NCI-H1694 treated with DMSO at 0.1 percent for 48 hours (cell line): ENCODE data around the gene RGS21.
"Not testable (repeated sequence)": the region's sequence is repeated elsewhere in the genome, so short reads cannot be mapped to it uniquely, and the experiment has no call there.

Experiments
- DNase-seq: peaks from one replicate; lab custom pipeline; 2025; lab: John Stamatoyannopoulos, UW

RGS21 gene, protein sequence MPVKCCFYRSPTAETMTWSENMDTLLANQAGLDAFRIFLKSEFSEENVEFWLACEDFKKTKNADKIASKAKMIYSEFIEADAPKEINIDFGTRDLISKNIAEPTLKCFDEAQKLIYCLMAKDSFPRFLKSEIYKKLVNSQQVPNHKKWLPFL

GRCh38 chr1:192316942-192317450 lies at the start of gene RGS21:
TSS of gene RGS21 (plus strand) at chr1:192316992. CDS start at chr1:192343037, 26,045 bp downstream.
- DNase-seq, result no peak

DNA sequence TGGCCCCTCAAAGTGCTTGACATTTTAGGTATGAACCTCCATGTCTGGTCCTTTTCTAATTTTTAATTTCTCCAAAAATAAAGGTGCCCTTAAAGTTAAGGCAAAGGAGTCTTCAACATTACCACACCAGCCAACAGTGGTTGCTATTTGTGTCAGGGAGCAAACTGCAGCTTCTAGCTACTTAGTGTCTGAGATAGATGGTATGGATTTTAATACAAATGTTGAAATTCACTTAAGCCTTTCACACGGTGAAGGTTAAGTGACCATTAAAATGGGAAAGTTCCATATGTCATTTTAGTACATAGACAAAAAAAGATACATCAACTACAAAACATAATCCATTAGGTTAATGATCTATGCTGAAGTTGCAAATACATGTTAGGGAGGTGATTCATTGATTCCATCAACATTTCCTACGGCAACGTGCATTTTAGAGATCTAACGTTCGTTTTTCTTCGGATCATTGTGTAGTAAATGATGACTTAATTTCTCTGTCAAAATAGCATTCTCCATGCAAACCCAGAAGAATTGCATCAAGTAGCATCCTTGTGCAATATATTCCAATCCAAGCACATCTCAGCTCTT lies 48.2 kb upstream of the RGS21 start:
- no peak for DNase-seq

DNA sequence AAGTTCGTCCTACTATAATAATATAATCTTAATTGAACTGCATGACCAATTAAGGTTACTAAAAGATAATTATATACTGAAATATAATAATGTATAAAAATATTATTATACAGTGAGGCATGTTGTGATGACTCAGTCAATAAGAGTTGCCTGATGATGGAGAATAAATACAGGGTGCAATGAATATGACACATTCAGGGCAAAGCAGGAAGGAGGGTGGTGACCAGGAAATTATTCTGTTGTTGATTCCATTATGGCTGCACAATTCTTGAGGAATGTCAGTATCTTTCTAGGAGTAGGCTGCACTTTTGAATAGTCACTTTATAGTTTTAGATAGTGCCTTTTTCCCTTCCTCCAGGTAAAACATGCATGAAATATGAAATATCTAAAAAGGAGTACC lies 46.4 kb upstream of the RGS21 start:
- no peak for DNase-seq

- no peak for DNase-seq
Measured at GRCh38 chr1:192272732-192273131, 44.1 kb upstream of the RGS21 start.

GRCh38 chr1:192274588-192274987 lies 42.2 kb upstream of the RGS21 start:
- no peak for DNase-seq

- DNase-seq, result no peak
Measured at GRCh38 chr1:192277635-192278034, 39.2 kb upstream of the RGS21 start.

- no peak for DNase-seq
Measured at GRCh38 chr1:192284927-192285326, 31.9 kb upstream of the RGS21 start.

GRCh38 chr1:192303029-192303428 lies 13.8 kb upstream of the RGS21 start:
- no peak for DNase-seq

GRCh38 chr1:192308314-192308713 lies 8.5 kb upstream of the RGS21 start:
- not testable (repeated sequence) for DNase-seq

GRCh38 chr1:192311281-192311680 lies 5.5 kb upstream of the RGS21 start:
- peak; percentile 14 for DNase-seq

- no peak for DNase-seq
Measured at GRCh38 chr1:192327997-192328396, 11.2 kb downstream of the RGS21 start.

- DNase-seq, result no peak
Measured at GRCh38 chr1:192342842-192343241, 26.1 kb downstream of the RGS21 start.

DNA sequence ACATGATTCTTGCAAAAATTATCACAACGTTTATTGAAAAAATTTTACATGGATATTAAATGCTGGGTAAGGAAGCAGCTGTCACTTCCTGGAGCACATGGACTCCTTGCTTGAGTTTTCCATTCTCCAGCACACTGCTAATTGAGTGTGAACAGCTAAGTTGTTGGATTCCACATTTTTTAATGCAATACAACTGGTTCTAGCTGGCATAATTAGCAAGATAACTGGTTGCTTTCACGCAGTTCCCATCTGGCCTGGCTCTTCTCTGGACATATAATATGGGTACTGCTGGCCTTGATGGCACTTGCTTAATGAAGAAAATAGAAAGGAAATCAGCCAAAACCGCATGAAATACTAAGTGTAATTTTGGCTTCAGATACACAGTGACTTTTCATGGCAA lies 26.6 kb downstream of the RGS21 start:
- no peak for DNase-seq

GRCh38 chr1:192349314-192349713 lies 32.5 kb downstream of the RGS21 start:
- no peak for DNase-seq

DNA sequence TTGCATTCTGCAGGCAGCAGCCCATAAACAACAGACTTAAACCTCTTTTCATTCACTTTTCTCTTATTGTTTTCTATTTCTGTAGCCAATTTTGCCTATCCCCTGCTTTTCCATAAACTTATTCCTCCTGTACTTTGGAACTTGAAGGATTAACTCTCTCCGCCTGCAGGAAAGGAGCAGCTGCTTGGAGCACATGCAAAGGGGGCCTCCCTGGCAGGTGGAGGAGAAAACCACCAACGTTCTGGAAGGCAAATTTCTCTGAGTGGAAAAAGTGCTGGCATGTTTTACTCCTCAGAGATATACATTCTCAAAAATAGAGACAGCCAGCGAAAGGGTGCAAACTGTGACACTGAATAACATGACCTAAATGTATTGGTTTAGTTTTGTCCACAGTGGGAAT lies 33.6 kb downstream of the RGS21 start:
- DNase-seq, result no peak

DNA sequence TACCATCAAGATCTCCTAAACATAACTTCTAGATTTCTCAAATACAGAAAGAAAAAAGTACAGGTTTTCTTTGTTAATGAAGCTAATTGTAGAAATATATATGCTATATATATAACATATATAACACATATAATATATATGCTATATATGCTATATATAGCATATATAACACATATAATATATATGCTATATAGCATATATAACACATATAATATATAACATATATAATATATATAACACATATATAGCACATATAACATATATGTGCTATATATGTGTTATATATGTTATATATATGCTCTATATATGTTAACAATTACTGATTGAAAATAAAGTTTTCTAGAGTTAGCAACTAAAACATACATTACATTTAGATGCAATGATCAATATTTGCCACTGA lies 34.8 kb downstream of the RGS21 start:
- DNase-seq, result no peak

- no peak for DNase-seq
Measured at GRCh38 chr1:192357924-192358323, 41.1 kb downstream of the RGS21 start.

- DNase-seq, result no peak
Measured at GRCh38 chr1:192358402-192358801, 41.6 kb downstream of the RGS21 start.

DNA sequence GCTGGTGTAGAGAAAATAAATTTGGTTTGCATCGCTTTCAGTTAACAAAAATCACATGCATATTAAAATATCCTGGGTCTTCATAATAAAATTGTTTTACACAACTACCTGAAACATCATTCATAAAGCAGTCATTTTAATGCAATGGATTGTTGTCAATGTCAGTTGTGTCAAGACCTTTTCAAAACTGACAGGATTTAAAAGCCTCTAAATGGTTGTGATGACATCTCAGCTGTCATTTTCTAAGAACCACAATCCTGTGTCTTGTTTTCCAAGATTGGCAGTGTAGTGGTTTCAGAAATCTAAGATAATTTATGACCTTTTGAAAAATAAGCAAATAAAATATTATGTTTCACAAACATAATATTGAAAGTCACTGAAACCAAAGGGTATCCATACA lies 42.0 kb downstream of the RGS21 start:
- no peak for DNase-seq

- DNase-seq, result no peak
Measured at GRCh38 chr1:192363177-192363576, 46.4 kb downstream of the RGS21 start.

DNA sequence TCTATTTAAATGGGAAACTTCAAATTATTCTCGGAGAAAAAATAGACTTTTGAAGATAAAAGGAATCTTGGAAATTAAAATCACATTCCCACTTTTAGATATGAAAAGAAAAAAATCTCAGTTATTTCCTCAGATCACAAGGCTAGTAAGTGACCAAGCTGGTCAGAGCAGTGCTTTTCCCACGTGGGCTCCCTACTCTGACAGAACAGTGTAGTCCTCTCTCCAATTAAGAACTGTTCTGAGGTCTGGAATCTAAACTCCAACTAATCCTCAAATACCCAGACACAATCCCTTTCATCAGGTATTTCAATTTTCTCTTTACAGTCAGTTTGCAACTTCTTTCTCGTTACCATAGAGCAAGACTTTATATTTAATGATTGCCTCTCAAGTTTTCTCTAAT lies 50.6 kb downstream of the RGS21 start:
- no peak for DNase-seq

GRCh38 chr1:192375306-192375705 lies 58.5 kb downstream of the RGS21 start:
- no peak for DNase-seq

GRCh38 chr1:192376374-192376773 lies 59.6 kb downstream of the RGS21 start:
- DNase-seq, result no peak

DNA sequence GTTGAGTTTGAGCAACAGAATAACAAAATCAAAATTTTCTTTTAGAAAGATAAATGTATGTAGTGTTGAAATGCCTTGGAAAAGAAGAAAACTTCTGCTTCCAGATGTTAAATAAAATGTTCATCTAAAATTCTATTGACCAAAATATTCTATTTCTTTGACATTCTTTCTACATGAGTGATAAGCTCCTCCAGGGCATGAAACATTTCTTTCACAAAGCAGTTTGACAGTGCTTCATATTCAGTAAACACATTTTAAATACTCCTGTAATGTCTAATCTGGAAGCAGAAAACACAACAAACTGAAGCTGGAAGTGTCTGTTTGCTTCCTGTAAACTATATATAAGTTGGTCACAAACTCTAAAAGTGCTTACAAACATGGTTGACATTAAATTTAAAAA lies 61.5 kb downstream of the RGS21 start:
- DNase-seq, result no peak
